Stimulated activated CD8-positive, alpha-beta memory T cell treated with anti-CD3 and anti-CD28 coated beads, Interleukin-2, amount 100 ng/mL, for 1 hour (primary cell): ENCODE measurements around the gene CTDSP1.

ENCODE experiments used
- DNase-seq, 2 donors: peaks; one replicate each; pipeline ENCODE4 v3.0.0-alpha.2; 2020; ENCODE audit warnings: low read depth in 2 of 2

CTDSP1 gene

DNA sequence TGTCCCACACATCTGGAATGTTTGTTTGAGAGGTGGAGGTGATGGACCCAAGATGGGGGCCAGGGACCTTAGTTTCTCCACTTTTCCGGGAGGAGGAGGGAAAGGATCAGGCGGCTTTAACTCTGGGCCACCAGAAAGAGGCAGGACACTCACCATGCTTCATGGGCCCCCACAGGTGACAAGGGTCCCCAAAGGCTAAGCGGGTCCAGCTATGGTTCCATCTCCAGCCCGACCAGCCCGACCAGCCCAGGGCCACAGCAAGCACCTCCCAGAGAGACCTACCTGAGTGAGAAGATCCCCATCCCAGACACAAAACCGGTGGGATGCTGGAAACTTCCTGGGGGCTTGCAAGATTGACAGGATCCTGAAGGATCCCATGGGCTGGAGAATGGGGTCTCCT is 16.9 kb upstream of the CTDSP1 start:
- no peak for DNase-seq

DNA sequence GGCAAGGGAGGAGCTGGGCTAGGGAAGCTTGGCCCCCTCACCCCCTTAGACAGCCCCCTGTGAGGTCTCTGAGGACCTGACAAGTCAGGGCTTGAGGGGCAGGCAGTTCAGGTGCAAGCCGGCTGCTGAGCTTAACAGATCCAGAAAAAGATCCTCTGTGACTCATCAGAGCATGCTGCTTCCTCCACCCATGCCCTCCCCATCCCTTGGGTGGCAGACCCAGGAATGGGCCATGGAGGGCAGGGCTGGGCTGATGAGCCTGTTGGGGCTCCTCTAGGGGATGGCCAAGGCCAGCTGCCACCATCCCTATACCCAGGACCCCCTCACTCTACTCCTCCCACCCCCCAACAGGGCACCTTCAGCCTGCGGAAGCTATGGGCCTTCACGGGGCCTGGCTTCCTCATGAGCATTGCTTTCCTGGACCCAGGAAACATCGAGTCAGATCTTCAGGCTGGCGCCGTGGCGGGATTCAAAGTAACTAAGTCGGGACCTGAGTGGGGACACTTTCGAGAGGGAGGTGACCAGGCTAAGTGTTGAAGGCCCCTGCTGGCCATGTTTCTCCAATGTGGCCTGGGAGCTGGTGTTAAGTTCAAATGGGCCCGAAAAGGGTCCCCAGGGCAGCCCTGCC is 15.7 kb upstream of the CTDSP1 start:
- no peak for DNase-seq

DNA sequence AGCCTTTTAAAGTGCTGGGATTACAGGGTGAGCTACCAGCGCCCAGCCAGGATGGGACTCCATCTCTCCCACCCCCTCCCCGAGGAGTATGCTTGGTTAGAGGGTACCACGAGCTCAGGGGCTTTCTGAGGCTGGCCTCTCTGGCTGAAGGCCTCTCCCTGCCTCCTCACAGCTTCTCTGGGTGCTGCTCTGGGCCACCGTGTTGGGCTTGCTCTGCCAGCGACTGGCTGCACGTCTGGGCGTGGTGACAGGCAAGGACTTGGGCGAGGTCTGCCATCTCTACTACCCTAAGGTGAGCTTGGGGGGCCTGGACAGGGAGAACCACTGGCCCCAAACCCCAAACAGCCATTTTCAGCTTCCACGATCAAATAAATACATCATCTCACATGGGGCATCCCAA is 14.7 kb upstream of the CTDSP1 start:
- no peak for DNase-seq

DNA sequence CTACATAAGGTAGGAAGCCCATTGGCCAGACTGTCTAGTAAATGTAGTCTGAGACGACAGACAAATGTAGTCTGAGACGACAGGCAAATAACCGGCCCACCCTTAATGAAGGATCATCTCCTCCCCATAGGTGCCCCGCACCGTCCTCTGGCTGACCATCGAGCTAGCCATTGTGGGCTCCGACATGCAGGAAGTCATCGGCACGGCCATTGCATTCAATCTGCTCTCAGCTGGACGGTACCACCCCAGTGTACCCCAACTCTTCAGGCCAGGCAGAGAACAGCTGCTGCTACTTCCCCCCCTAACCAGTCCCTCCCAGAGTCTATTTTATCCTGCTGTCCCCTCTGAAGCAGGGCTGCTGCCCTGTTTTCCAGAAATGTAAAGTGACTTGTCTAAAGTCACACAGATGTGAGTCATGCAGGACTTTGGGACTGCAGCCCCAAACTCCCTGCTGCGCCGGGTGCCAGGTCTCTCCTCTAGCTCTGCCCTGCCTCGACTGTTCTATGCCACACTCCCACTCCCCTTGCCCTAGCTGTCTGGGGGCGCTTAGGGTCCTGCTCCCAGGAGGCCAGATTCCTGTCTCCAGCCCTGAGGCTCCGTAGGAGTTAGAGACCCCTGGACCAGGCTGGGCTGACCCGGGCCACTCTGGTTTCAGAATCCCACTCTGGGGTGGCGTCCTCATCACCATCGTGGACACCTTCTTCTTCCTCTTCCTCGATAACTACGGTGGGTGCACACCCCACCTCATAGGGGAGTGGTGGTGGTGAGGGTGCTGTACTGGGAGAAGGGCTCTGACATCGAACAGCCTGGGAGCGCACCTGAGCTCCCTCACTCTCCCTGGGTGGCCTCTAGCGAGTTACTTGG is 12.9 kb upstream of the CTDSP1 start:
- no peak for DNase-seq

DNA sequence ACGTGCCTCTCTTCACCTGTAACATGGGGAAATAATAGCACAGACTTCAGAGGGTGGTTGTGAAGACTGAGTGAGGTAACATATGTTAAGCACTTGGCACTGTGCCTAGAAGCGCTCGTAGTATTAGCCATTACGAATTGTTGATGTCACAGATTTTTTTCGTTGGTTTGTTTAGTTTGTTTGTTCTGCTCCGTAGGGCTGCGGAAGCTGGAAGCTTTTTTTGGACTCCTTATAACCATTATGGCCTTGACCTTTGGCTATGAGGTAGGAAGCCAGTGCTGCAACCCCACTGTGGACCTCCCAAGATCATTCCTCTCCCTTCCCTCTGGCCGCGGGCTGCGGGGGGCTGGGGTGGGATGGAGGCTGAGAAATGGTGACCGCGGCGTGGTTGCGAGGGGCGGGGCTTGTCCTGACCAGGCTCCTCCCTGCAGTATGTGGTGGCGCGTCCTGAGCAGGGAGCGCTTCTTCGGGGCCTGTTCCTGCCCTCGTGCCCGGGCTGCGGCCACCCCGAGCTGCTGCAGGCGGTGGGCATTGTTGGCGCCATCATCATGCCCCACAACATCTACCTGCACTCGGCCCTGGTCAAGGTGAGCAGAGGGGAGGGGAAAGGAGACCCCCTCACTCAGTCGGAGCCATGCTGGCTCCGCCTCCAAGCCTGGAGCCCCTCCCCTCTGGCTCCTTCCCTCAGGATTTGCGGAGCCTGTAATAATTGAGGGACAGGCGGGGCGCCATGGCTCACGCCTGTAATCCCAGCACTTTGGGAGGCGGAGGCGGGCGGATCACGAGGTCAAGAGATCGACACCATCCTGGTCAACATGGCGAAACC is 12.1 kb upstream of the CTDSP1 start:
- DNase-seq, result no peak

DNA sequence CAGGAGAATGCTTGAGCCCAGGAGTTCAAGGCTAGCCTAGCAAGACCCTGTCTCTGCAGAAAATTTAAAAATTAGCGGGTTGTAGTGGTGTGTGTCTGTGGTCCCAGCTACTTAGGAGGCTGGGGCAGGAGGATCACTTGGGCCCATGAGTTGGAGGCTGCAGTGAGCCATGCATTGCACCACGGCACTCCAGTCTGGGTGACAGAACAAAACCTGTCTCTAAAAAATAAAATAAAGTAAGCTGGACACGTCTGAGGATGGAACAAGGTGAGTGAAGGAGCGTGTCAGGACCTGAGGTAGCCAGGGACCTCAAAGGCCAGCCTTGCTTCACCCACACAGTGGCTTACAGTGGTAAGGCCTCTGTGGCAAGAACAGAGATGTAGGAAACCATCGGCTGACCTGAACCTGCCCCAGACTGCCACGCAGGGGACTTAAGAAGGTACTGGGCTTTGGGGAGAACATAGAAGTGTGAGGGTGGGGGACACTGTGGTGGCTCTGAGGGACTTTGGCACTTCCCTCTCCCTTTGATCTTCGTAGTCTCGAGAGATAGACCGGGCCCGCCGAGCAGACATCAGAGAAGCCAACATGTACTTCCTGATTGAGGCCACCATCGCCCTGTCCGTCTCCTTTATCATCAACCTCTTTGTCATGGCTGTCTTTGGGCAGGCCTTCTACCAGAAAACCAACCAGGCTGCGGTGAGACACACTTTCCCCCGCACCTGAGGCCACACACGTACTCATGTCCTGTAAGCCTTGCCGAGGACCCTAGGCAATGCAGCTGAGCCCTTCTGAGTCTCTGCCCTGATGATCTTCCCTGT is 10.1 kb upstream of the CTDSP1 start:
- no peak for DNase-seq

DNA sequence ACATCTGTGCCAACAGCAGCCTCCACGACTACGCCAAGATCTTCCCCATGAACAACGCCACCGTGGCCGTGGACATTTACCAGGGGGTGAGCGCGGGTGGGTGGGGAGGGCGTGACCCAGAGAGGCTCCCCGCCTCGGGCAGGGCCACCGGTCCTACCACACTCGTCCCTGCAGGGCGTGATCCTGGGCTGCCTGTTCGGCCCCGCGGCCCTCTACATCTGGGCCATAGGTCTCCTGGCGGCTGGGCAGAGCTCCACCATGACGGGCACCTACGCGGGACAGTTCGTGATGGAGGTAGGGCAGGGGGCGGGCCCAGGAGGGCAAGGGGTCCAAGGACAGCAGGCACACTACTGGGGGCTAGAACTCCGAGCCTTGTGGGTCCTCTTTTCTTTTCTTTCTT is 8.5 kb upstream of the CTDSP1 start:
- DNase-seq, result no peak

DNA sequence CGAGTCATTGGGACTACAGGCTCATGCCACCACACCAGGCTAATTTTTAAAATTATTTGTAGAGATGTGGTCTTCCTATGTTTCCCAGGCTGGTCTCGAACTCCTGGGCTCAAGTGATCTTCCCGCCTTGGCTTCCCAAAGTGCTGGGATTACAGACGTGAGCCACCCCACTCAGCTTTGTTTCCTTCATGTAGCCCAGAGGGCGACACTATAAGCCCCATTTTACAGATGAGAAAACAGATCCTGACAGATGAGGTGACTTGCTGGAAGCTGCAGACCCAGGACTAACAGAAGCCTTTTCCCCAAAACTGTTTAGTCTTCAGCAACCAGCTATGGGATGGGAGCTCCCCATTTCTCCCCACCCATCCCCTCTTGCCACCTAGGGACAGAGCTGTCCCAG is 7.2 kb upstream of the CTDSP1 start:
- no peak for DNase-seq

DNA sequence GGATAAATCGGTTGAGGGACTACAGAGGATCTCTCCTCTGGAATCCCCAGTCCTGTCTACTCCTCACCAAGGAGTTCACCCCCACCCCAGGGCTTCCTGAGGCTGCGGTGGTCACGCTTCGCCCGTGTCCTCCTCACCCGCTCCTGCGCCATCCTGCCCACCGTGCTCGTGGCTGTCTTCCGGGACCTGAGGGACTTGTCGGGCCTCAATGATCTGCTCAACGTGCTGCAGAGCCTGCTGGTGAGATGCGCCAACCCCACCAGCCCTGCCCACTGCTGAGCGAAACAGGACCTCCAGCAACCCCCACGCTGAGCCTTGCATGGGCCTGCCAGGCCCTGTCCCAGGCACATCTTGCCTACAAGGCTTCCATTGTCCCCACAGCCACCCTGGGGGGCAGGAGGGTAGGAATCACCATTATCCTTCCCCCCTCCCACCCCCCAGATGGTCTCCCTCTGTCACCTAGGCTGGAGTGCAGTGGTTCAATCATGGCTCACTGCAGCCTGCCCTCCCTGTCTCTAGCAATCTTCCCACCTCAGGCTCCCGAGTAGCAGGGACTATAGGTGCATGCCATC is 6.7 kb upstream of the CTDSP1 start:
- no peak for DNase-seq

DNA sequence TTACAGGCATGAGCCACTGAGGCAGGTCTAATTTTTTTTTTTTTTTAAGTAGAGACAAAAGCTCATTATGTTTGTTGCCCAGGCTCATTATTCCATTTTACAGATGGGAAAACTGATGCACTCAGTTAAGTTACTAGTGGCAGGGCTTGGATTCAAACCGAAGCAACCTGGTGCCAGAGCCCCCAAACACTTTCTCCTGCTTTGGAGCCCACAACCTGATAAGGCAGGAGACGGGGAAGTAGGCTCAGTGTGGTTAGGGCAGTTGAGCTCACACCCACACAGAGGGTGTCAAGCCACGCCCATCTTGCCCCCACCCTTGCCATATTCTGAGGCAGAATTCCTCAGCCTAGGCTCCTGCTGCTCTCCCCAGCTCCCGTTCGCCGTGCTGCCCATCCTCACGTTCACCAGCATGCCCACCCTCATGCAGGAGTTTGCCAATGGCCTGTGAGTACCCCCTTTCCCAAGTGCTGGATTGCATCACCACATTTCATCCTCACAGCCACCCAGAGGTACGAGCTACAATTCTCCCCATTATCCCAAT is 5.8 kb upstream of the CTDSP1 start:
- no peak for DNase-seq

DNA sequence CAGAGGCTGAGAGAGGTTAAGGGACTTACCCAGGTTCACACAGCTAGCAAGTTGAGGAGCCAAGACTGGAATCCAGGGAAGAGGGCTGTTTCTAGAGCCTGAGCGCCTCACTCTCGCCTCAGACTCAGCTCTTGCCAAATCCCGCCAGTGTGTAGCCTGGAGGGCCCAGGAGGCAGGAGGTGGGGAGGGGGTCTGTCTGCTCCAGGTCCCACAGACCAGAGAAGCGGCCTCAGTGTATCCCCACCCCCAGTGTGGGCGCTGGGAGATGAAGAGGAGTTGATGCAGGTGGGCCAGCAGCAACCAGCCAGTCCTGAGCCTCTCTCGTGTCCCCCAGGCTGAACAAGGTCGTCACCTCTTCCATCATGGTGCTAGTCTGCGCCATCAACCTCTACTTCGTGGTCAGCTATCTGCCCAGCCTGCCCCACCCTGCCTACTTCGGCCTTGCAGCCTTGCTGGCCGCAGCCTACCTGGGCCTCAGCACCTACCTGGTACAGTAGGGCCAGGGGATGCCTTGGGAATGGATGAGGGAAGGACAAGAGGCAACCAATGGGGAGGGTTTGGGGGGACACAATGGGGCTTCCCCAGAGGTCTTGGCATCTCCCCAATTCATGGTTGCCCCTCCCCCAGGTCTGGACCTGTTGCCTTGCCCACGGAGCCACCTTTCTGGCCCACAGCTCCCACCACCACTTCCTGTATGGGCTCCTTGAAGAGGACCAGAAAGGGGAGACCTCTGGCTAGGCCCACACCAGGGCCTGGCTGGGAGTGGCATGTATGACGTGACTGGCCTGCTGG is 5.2 kb upstream of the CTDSP1 start:
- DNase-seq, result no peak

DNA sequence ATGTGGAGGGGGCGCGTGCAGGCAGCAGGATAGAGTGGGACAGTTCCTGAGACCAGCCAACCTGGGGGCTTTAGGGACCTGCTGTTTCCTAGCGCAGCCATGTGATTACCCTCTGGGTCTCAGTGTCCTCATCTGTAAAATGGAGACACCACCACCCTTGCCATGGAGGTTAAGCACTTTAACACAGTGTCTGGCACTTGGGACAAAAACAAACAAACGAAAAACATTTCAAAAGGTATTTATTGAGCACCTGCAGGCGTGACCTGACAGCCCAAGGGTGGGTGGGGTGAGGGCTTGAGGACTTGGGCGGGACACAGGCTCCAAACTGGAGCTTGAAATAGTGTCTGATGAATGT is 4.6 kb upstream of the CTDSP1 start:
- no peak for DNase-seq

DNA sequence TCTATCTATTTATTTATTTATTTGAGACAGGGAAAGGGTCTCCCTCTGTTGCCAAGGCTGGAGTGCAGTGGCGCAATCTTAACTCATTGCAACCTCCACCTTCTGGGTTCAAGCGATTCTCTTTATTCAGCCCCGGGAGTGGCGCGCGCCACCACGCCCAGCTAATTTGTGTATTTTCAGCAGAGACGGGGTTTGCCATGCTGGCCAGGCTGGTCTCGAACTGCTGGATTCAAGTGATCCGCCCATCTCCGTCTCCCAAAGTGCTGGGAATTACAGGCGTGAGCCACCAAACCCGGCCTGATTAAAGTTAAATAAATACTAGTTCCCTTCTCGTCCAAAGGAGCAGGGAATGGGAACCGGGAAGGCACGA is 4.2 kb upstream of the CTDSP1 start:
- DNase-seq, result no peak

DNA sequence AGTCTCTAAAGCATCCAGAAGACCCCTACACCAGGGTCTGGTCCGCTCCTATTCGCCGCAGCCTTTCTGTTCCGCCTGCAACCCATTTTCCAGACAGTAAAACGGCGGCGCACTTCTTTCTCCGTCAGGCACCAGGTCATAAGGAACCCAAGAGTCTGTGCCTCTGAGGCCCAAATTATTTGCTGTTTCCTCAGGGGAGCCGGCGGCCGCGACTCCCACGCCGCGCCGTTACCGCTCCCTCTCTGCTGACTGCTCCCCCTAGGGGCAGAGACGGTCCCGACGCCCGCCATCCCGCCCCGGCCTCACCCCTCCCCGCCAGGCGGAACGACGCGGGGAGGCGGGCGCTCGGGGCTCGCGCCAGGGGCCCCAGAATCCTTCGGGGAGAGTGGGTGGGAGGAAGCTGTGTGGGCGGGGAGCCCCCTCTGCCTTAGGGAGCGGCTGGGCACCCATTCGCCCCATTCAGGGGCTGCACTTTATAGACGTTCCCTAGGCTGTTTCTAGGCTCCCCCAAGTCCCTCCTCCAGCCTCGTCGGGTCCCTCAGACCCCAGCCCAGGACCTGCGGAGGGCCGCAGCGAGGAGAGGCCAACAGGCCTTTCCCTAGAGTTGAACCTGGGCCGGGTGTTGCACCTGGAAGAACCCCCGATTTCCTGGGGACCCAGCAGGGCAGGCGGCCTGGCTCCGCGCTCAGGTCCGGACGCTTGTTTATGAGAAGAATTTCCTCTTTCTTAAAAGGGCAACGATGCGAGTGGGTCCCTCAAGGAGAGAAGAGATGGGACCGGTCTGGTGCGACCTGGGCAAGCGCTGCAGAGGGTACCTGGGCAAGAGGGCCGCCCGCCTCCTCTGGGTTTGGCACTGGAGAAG is 3.6 kb upstream of the CTDSP1 start:
- DNase-seq, result peak; percentile 84 to 89

DNA sequence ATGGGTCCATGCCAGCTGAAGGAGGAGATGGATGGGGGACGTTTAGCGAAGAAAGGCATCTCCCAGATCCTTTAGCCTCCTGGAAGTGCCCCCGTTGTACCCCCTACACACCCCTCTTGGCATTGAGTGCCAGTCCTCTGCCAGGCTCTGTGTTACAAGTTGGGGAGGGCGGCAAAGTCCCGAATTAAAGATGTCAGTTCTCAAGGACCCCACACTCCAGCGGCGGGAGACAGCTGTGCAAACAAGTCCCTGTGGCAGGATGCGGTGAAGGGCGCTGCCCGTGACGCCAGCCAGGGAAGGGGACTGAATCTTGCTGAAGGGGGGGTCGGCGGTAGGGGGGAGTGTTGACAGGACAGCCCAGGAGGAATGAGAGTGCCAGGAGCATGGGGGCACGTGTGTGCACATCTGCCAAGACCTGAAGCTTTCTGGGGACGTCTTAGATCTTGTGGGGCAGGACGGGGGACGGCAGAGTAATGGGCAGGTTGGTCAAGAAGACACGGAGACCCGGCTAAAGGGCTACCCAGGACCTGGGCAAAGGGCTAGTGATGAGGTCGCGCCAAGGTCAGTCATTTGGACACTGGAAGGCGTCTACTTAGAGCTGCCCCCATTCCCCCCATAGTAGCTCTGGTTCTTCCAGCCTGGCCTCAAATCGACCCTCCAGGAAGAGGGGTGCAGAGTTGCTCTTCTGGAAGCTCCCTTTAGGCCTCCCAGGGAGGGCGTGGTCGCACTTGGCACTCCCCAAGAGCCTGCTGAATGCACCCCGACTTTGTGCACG is 2.8 kb upstream of the CTDSP1 start:
- DNase-seq, result peak; percentile 52 to 64

DNA sequence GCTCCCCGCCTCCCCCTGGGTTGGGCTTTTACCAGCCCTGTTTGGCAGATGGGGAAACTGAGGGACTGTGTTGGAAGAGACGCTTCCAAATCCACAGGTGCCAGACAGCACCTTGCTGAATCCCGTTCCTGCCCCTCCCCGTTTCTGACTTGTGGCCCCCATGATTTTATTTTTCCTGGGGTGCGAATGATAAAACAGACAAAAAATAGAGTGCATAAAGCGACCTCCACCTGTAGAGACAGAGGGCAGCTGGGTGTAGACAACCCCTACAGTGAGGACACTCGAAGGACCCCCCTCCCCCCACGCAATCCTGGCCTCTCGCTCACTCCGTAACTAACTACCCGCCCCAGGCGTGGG is 2.2 kb upstream of the CTDSP1 start:
- DNase-seq, result no peak

DNA sequence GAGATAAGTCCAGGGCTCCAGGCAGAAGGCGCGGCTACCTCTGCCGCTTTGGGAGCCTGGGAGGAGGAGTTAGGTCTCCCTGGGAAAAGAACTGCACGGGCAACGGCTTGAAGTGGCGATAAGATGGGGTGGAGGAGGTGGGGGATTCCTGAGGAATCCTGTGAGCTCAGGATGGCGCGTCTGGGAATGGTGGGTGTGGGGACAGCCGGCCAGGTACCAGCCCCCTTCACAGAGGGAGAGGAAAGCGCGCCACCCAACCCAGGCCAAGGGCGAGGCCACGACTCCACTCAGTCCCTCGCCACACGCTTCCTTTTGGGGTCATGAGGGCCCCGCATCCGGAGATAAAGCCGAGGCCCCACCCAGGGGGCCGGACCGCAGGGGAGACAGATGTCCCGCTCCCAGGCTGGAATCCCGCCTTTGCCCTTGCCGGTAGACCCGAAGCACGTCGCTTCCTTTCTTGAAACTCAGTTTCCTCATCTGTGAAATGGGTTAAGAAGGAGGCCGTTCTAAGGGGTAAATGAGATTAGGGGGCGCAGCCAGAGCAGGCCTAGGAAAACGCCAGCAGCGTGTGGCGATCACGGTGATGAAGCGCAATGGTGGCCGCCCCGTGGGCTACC is 1.7 kb upstream of the CTDSP1 start:
- DNase-seq, result no peak
